GM13976 (cell line): Measurements from ENCODE around the gene IGSF21.

Source experiments
- DNase-seq: peaks from one replicate; pipeline ENCODE4 v3.0.0; 2012; ENCODE audit warnings: low spot score
- CTCF ChIP-seq: IDR thresholded peaks from 2 replicates; pipeline ENCODE4 v1.5.1; 2012; ENCODE audit warnings: borderline replicate concordance, mild to moderate bottlenecking; ENCODE audit not compliant: insufficient read depth; ENCODE audit errors: extremely low read depth, missing control alignments, control extremely low read depth
- in situ Hi-C: fragments of 300-500 bp; cut with MboI; formaldehyde crosslinking; loops from one replicate; pipeline ENCODE4 v1.12.0; 2022; ENCODE audit warnings: low sequenced_read_pairs, mixed read lengths, inconsistent platforms; ENCODE audit not compliant: unreplicated experiment

The IGSF21 gene

GRCh38 chr1:18198260-18198659, 90.7 kb downstream of the IGSF21 start:
- no peak for TF ChIP-seq CTCF
- in situ Hi-C loops: no loop called here
- no peak for DNase-seq

DNA sequence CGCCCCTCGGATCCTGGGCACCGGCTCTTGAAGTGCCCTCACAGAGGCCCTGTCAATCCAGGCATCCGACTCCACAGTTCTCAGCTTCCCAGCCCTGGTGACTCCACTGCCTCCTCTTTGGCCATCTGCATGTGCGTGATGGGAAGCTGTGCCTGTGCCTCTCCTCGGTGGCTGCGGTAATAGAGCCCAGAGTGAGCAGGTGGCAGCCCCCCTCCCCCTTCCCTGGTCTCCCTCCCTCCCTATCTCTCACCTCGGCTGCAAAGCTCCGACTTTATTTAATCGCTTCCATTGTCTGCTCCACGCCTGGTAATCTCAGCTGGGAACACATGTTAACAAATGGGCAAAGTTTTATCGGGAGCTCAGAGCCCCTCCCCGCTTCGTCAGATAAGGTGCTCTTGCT, 91.9 kb downstream of the IGSF21 start:
- in situ Hi-C loops: no loop called here
- TF ChIP-seq CTCF: no peak
- DNase-seq: no peak

DNA sequence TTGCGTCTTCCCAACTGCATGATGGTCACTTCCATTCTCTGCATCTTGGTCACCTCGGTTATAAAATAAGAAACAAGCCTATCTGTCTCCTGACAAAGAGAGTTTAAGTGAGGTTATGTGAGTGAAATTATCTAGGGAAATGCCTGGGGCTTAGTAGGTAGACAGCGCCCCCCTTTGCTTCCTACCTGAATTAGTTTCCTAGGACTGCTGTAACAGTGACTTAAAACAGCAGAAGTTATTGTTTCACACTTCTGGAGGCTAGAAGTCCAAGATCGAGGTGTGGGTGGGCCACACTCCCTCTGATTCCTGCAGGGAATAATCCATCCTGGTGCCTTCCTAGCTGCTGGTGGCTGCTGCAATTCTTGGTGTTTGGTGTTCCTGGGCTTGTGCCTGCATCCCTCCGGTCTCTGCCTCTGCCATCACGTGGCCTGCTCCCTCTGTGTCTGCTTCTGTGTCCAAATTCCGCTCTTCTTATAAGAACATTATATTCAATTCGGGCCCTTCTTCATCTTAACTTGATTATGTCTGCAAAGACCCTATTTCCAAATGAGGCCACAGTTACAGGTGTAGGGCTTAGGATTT, 92.6 kb downstream of the IGSF21 start:
- in situ Hi-C loops: no loop called here
- no peak for DNase-seq
- no peak for TF ChIP-seq CTCF

GRCh38 chr1:18200918-18201317, 93.3 kb downstream of the IGSF21 start:
- no peak for TF ChIP-seq CTCF
- no peak for DNase-seq
- in situ Hi-C loops: no loop called here

- DNase-seq: no peak
- no peak for TF ChIP-seq CTCF
- in situ Hi-C loops: no loop called here
These were observed 94.6 kb downstream of the IGSF21 start for GRCh38 chr1:18201997-18202719.

- TF ChIP-seq CTCF: no peak
- in situ Hi-C loops: no loop called here
- DNase-seq: no peak
These were observed 96.0 kb downstream of the IGSF21 start for GRCh38 chr1:18203645-18204044.

DNA sequence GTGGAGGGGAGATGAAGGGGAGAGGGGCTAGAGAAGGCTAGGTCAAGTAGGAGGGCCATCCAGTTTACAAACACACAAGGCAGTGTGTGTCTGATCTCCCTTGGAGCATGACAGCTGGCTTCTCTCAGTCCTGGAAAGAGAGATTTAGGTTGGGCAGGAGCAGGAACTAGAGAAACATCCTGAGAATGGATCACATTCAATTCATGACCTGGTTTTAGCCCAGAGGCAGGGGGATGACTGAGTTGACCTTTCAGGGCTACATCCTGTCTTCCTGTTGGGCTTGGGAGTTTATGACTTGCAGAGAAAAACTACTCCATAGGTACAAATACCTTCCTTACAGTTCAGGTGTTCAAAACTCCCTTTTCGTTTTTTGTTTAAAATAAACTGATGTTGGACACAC, 97.0 kb downstream of the IGSF21 start:
- DNase-seq: no peak
- no peak for TF ChIP-seq CTCF
- in situ Hi-C loops: no loop called here
